Measurements from ENCODE around the gene EIF1B. TPM values are rescaled to one million over a fixed set of nuclear protein-coding genes. Genes with fewer than 3 reads are reported as not detected.

The EIF1B gene
- total and polyA plus RNA-seq, 2 donors: 27.0 to 101 TPM

DNA sequence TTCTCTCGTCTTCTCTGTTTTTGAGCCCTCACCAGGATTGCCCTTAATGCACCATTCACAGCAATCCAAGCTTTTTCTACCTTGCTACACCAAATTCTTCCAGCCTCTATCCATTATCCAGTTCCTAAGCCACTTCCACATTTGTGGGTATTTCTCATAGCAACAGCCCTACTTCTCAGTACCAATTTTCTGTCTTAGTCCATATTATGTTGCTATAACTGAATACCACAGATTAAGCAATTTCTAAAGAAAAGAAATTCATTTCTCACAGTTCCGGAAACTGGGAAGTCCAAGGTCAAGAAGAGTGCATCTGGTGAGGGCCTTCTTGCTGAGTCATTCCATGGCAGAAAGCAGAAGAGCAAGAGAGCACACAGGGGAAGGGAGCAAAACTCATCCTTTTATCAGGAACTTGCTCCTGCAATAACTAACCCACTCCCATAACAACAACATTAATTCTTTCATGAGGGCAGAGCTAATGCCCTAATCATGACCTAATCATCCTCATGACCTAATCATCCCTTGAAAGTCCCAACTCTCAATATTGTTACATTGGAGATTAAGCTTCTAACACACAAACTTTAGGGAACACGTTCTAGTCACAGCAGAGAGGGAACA is 9.7 kb upstream of the EIF1B start:
- H3K4me1 ChIP-seq (ENCODE audit: control insufficient read depth in 2 of 2, insufficient read depth in 2 of 2, low read length in 2 of 2): no peaks in the 10 kb centered on the region
- no peak for DNase-seq (ENCODE audit: low read depth in 6 of 9, low spot score in 9 of 9)
- H3K9me3 ChIP-seq (ENCODE audit: control insufficient read depth in 2 of 2, insufficient read depth in 1 of 2, low read length in 1 of 2): no peaks in the 10 kb centered on the region
- H3K4me3 ChIP-seq (ENCODE audit: low read length in 2 of 2): no peak overlapping the region
- 88% methylated on average over 3 of the region's 3 CpGs for WGBS
- H3K27me3 ChIP-seq (ENCODE audit: control insufficient read depth in 2 of 2, insufficient read depth in 1 of 2, low read length in 1 of 2): no peaks in the 10 kb centered on the region
- H3K27ac ChIP-seq (ENCODE audit: low read depth in 1 of 2, low read length in 1 of 2): no peak overlapping the region
- H3K36me3 ChIP-seq (ENCODE audit: control insufficient read depth in 2 of 2, insufficient read depth in 2 of 2, low read length in 1 of 2): no peaks in the 10 kb centered on the region

GRCh38 chr3:40302784-40303183 is 6.7 kb upstream of the EIF1B start:
- Histone ChIP-seq H3K9me3 (ENCODE audit: control insufficient read depth in 2 of 2, insufficient read depth in 1 of 2, low read length in 1 of 2) (no peaks in the 10 kb centered on the region), H3K4me1 (ENCODE audit: control insufficient read depth in 2 of 2, insufficient read depth in 2 of 2, low read length in 2 of 2) (no peaks in the 10 kb centered on the region), H3K4me3 (ENCODE audit: low read length in 2 of 2) (no peak overlapping the region), H3K36me3 (ENCODE audit: control insufficient read depth in 2 of 2, insufficient read depth in 2 of 2, low read length in 1 of 2) (no peaks in the 10 kb centered on the region), H3K27ac (ENCODE audit: low read depth in 1 of 2, low read length in 1 of 2) (no peak overlapping the region), H3K27me3 (ENCODE audit: control insufficient read depth in 2 of 2, insufficient read depth in 1 of 2, low read length in 1 of 2) (no peaks in the 10 kb centered on the region)
- DNase-seq (ENCODE audit: low read depth in 6 of 9, low spot score in 9 of 9): no peak
- WGBS: 97% methylated on average over 1 of the region's 1 CpG

- WGBS: 97% methylated on average over 2 of the region's 2 CpGs
- no peaks in the 10 kb centered on the region for H3K9me3 ChIP-seq (ENCODE audit: control insufficient read depth in 2 of 2, insufficient read depth in 1 of 2, low read length in 1 of 2)
- peaks cover 0 to 8% of the 10 kb centered on the region in 2 donors for H3K4me1 ChIP-seq (ENCODE audit: control insufficient read depth in 2 of 2, insufficient read depth in 2 of 2, low read length in 2 of 2)
- no peaks in the 10 kb centered on the region for H3K36me3 ChIP-seq (ENCODE audit: control insufficient read depth in 2 of 2, insufficient read depth in 2 of 2, low read length in 1 of 2)
- no peaks in the 10 kb centered on the region for H3K27me3 ChIP-seq (ENCODE audit: control insufficient read depth in 2 of 2, insufficient read depth in 1 of 2, low read length in 1 of 2)
- DNase-seq (ENCODE audit: low read depth in 6 of 9, low spot score in 9 of 9): no peak
- no peak overlapping the region for H3K4me3 ChIP-seq (ENCODE audit: low read length in 2 of 2)
- no peak overlapping the region for H3K27ac ChIP-seq (ENCODE audit: low read depth in 1 of 2, low read length in 1 of 2)
Measured at GRCh38 chr3:40304352-40304751, 5.2 kb upstream of the EIF1B start.

GRCh38 chr3:40306336-40306735 is 3.2 kb upstream of the EIF1B start:
- Histone ChIP-seq H3K4me1 (ENCODE audit: control insufficient read depth in 2 of 2, insufficient read depth in 2 of 2, low read length in 2 of 2) (peaks cover 0 to 8% of the 10 kb centered on the region in 2 donors), H3K36me3 (ENCODE audit: control insufficient read depth in 2 of 2, insufficient read depth in 2 of 2, low read length in 1 of 2) (peaks cover 0 to 6% of the 10 kb centered on the region in 2 donors), H3K27me3 (ENCODE audit: control insufficient read depth in 2 of 2, insufficient read depth in 1 of 2, low read length in 1 of 2) (no peaks in the 10 kb centered on the region), H3K27ac (ENCODE audit: low read depth in 1 of 2, low read length in 1 of 2) (no peak overlapping the region), H3K4me3 (ENCODE audit: low read length in 2 of 2) (no peak overlapping the region), H3K9me3 (ENCODE audit: control insufficient read depth in 2 of 2, insufficient read depth in 1 of 2, low read length in 1 of 2) (peaks cover 0 to 7% of the 10 kb centered on the region in 2 donors)
- WGBS: over 99% methylated on average over 3 of the region's 3 CpGs
- DNase-seq (ENCODE audit: low read depth in 6 of 9, low spot score in 9 of 9): no peak

DNA sequence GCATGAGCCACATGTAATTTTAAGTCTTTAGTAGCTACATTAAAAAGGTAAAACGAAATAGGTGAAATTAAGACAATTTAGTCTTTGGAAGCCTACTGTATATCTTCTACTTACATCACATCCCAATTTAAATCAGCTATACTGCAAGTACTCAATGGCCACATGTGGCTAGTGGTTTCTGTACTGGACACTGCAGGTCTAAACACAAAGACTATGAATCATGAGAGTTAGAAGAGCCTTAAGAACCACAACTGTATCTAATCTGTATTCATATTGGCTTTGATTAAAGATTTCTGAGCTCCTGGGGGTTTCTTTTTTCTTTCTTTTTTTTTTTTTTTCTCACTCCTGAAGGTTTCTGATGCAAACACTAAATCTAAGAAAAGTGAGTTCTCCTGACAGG is 2.3 kb upstream of the EIF1B start:
- Histone ChIP-seq H3K27ac (ENCODE audit: low read depth in 1 of 2, low read length in 1 of 2) (no peak overlapping the region), H3K9me3 (ENCODE audit: control insufficient read depth in 2 of 2, insufficient read depth in 1 of 2, low read length in 1 of 2) (peaks cover 0 to 7% of the 10 kb centered on the region in 2 donors), H3K4me1 (ENCODE audit: control insufficient read depth in 2 of 2, insufficient read depth in 2 of 2, low read length in 2 of 2) (peaks cover 0 to 8% of the 10 kb centered on the region in 2 donors), H3K4me3 (ENCODE audit: low read length in 2 of 2) (no peak overlapping the region), H3K27me3 (ENCODE audit: control insufficient read depth in 2 of 2, insufficient read depth in 1 of 2, low read length in 1 of 2) (no peaks in the 10 kb centered on the region), H3K36me3 (ENCODE audit: control insufficient read depth in 2 of 2, insufficient read depth in 2 of 2, low read length in 1 of 2) (peaks cover 4 to 13% of the 10 kb centered on the region in 2 donors)
- WGBS: 93% methylated on average over 1 of the region's 1 CpG
- no peak for DNase-seq (ENCODE audit: low read depth in 6 of 9, low spot score in 9 of 9)

GRCh38 chr3:40308725-40309417 is 636 bp upstream of the EIF1B start:
- Histone ChIP-seq H3K27me3 (ENCODE audit: control insufficient read depth in 2 of 2, insufficient read depth in 1 of 2, low read length in 1 of 2) (no peaks in the 10 kb centered on the region), H3K4me1 (ENCODE audit: control insufficient read depth in 2 of 2, insufficient read depth in 2 of 2, low read length in 2 of 2) (peaks cover 0 to 8% of the 10 kb centered on the region in 2 donors), H3K27ac (ENCODE audit: low read depth in 1 of 2, low read length in 1 of 2) (peak overlapping the region; percentile 85 to 92), H3K36me3 (ENCODE audit: control insufficient read depth in 2 of 2, insufficient read depth in 2 of 2, low read length in 1 of 2) (peaks cover 15 to 30% of the 10 kb centered on the region in 2 donors), H3K4me3 (ENCODE audit: low read length in 2 of 2) (peak overlapping the region; percentile 97 to 98), H3K9me3 (ENCODE audit: control insufficient read depth in 2 of 2, insufficient read depth in 1 of 2, low read length in 1 of 2) (peaks cover 0 to 7% of the 10 kb centered on the region in 2 donors)
- DNase-seq (ENCODE audit: low read depth in 6 of 9, low spot score in 9 of 9): peak in 3 of 9 donors; percentile 3 to 60 (median 9)
- 23% methylated on average over 20 of the region's 20 CpGs for WGBS

DNA sequence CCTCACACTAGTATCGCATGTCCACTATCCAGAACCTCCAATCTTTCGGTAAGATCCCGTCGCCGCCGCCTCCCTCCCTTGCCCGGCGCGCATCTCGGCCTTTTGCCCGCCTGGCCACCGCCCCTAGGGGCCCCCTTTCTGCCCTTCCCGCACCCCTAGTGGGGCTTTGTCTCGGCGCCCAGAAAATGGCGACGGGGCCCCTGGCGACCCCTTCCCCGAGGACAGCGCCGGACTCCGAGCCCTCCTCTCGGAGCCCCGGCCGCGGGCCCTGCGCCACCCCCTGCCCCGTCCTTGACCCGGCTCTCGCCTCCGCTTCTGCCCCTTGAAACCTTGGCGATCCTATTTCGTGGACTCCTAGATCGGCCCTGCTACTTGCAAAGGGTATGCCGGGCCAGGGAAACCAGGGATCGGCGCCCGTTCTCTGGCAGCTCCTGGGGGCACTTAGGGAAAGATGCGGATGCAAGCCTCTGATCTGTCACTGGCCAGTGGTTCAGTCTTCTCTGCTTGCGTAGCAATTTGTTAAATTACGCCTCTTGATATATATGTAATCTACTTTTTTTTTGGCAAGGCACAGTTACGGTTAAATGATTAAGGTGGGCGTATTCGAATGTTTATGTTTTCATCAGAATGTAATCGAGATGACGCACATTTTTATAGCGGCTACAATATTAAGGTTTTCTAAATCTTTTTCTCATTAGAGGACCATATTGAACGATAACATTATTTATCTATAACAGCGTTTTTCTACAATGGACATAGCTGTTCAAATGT is 603 bp downstream of the EIF1B start:
- peak in 3 of 9 donors; percentile 21 to 35 (median 26) for DNase-seq (ENCODE audit: low read depth in 6 of 9, low spot score in 9 of 9)
- under 1% methylated on average over 49 of the region's 49 CpGs for WGBS
- H3K27ac ChIP-seq (ENCODE audit: low read depth in 1 of 2, low read length in 1 of 2): peak overlapping the region; percentile 85 to 86

DNA sequence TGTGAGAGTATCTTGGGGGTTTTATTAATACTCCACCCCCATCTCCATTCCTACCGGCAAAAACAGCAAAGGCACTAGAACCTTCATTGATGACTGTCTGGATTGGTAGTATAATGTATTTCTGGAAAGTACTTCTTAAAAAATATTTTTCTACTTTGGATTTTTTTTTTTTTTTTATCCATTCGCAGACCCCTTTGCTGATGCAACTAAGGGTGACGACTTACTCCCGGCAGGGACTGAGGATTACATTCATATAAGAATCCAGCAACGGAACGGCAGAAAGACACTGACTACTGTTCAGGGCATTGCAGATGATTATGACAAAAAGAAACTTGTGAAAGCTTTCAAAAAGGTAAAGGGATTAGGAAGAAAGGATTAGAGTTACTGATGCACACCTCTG is 1.2 kb downstream of the EIF1B start:
- peak overlapping the region; percentile 97 to 98 for H3K4me3 ChIP-seq (ENCODE audit: low read length in 2 of 2)
- H3K9me3 ChIP-seq (ENCODE audit: control insufficient read depth in 2 of 2, insufficient read depth in 1 of 2, low read length in 1 of 2): peaks cover 0 to 7% of the 10 kb centered on the region in 2 donors
- peak in 1 of 9 donors; percentile 23 for DNase-seq (ENCODE audit: low read depth in 6 of 9, low spot score in 9 of 9)
- H3K27me3 ChIP-seq (ENCODE audit: control insufficient read depth in 2 of 2, insufficient read depth in 1 of 2, low read length in 1 of 2): no peaks in the 10 kb centered on the region
- peaks cover 25 to 40% of the 10 kb centered on the region in 2 donors for H3K36me3 ChIP-seq (ENCODE audit: control insufficient read depth in 2 of 2, insufficient read depth in 2 of 2, low read length in 1 of 2)
- H3K4me1 ChIP-seq (ENCODE audit: control insufficient read depth in 2 of 2, insufficient read depth in 2 of 2, low read length in 2 of 2): peaks cover 0 to 8% of the 10 kb centered on the region in 2 donors
- WGBS: 30% methylated on average over 6 of the region's 6 CpGs
- no peak overlapping the region for H3K27ac ChIP-seq (ENCODE audit: low read depth in 1 of 2, low read length in 1 of 2)

More for the DNA sequence above, 603 bp downstream of the EIF1B start:
- no peaks in the 10 kb centered on the region for H3K27me3 ChIP-seq (ENCODE audit: control insufficient read depth in 2 of 2, insufficient read depth in 1 of 2, low read length in 1 of 2)
- peak overlapping the region; percentile 97 to 98 for H3K4me3 ChIP-seq (ENCODE audit: low read length in 2 of 2)
- H3K4me1 ChIP-seq (ENCODE audit: control insufficient read depth in 2 of 2, insufficient read depth in 2 of 2, low read length in 2 of 2): peaks cover 0 to 8% of the 10 kb centered on the region in 2 donors
- H3K9me3 ChIP-seq (ENCODE audit: control insufficient read depth in 2 of 2, insufficient read depth in 1 of 2, low read length in 1 of 2): peaks cover 0 to 7% of the 10 kb centered on the region in 2 donors
- peaks cover 25 to 40% of the 10 kb centered on the region in 2 donors for H3K36me3 ChIP-seq (ENCODE audit: control insufficient read depth in 2 of 2, insufficient read depth in 2 of 2, low read length in 1 of 2)

Measured in thymus (tissue), 11 donors.